Ectodermal cell (in vitro differentiated cells): ENCODE results near the gene SYK. TPM values are rescaled to one million over a fixed set of nuclear protein-coding genes. Genes with fewer than 3 reads are reported as not detected.
"Not testable (repeated sequence)": the region's sequence is repeated elsewhere in the genome, so short reads cannot be mapped to it uniquely, and the experiment has no call there.

ENCODE experiments used
- H3K27ac ChIP-seq: 2 replicates; pipeline ENCODE4 v1.7.0; 2013; ENCODE audit warnings: mild to moderate bottlenecking, low read depth, low read length; ENCODE audit not compliant: insufficient read depth, poor library complexity, severe bottlenecking
- H3K27me3 ChIP-seq: 2 replicates; pipeline ENCODE4 v1.7.0; 2013; ENCODE audit warnings: mild to moderate bottlenecking, low read length; ENCODE audit not compliant: insufficient read depth, control insufficient read depth, poor library complexity, severe bottlenecking
- H3K36me3 ChIP-seq: one replicate; pipeline ENCODE4 v1.7.0; 2013; ENCODE audit warnings: low read length; ENCODE audit not compliant: control insufficient read depth, insufficient read depth
- H3K4me1 ChIP-seq: one replicate; pipeline ENCODE4 v1.7.0; 2013; ENCODE audit warnings: low read length; ENCODE audit not compliant: control insufficient read depth, insufficient read depth
- H3K4me3 ChIP-seq: 2 replicates; pipeline ENCODE4 v1.7.0; 2013; ENCODE audit warnings: low read depth, low read length, control low read depth; ENCODE audit not compliant: insufficient read depth
- H3K9me3 ChIP-seq: 2 replicates; pipeline ENCODE4 v1.7.0; 2013; ENCODE audit warnings: mild to moderate bottlenecking, low read length, moderate library complexity; ENCODE audit not compliant: control insufficient read depth
- WGBS, 2 experiments: methylation state at CpG; one replicate each; pipeline ENCODE4 v1.1.7; 2013; ENCODE audit warnings: missing lambda C conversion rate in 2 of 2; 5-methylcytosine and 5-hydroxymethylcytosine counted together
- polyA plus RNA-seq, 4 experiments: library from polyadenylated mRNA; stranded (reverse); fragments of 50-300 nt; gene quantifications; one replicate each; pipeline ENCODE4 v1.2.3, GENCODE V29; 2013

Gene SYK
- polyA plus RNA-seq (2013, experiment 1 of 4): 0.22 TPM
- polyA plus RNA-seq (2013, experiment 2 of 4): 0.21 TPM
- polyA plus RNA-seq (2013, experiment 3 of 4): 0.11 TPM
- 0.16 TPM for polyA plus RNA-seq (2013, experiment 4 of 4)

DNA sequence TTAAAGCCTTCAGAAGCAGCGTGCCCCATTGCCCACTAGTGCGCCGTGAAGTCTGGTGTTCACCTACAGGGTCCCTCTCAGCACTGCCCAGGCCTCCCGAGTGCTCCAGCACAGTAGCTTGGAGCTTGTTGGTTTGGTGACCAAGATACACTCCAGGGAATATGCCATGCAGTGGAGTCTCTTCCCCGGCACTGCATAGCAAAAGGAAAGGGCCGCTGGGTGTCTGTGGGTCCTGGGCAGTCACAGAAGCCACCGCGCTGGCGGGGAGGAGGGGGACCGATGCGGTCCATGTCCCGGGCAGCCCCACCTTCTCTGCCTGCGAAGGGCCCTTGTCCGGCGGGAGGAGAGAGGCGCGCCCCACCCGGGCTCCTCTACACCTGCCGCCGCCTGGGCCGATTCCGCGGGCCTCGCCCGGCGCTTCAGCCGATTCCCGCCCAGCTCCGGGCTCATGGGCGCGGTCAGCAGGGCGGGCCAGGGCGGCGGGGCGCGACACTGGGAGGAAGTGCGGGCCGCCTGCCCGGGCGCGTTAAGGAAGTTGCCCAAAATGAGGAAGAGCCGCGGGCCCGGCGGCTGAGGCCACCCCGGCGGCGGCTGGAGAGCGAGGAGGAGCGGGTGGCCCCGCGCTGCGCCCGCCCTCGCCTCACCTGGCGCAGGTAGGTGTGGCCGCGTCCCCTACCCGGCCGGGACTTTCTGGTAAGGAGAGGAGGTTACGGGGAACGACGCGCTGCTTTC is at the start of gene SYK:
Gene SYK (plus strand): TSS at position 579 of the 732 bp plus-strand sequence. CDS start 42,080 bp downstream, outside the sequence.
- H3K4me1 ChIP-seq: no peaks in the 10 kb centered on the region
- no peaks in the 10 kb centered on the region for H3K36me3 ChIP-seq
- WGBS, 2 experiments: 3 to 4% methylated on average over 64 of the region's 64 CpGs
- no peaks in the 10 kb centered on the region for H3K9me3 ChIP-seq
- peaks cover 56% of the 10 kb centered on the region for H3K27me3 ChIP-seq
- no peak within 1 kb of the TSS for H3K27ac ChIP-seq
- H3K4me3 ChIP-seq: peak within 1 kb of the TSS; percentile 42

DNA sequence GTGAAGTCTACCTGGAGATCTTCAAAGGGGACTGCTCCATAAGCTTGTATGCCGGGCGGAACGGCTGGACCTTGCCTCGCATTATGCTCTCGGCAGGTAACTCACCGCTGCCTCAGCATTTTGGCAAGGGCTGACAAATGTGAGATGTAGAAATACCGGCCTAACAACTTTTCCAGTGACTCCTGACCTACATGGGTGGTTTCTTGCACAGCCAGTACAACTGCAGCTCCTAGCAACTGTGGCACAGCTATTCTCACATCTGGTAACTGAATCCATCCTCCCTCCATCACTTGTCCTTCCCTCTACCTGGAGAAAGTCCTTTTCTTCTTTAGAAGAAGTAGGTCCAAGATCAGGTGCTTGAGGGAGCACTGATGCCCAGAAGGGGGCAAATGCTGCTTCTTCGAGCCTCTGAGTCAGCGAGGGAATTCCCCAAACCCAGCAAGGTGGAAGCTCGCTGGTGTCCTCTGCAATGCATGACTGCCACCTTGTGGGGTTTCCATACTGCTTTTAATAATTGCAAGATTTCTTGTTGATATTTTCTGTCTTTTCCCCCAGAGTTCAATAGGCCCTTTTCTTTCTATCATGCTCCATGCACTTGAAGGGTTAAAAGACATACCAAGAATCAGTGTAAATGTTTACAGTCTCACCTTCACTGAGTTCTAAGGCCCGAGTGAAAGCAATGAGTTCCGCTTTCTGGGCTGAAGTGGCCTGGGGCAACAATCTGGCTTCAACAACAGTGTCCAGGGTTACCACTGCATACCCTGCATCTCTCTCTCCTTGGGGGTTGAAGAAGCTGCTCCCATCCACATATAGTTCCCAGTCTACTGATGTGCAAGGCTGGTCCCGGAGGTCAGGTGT is 45.9 kb upstream of the SYK start:
- 75 to 76% methylated on average over 13 of the region's 13 CpGs for WGBS, 2 experiments
- H3K4me1 ChIP-seq, H3K4me3 ChIP-seq, H3K27ac ChIP-seq, H3K9me3 ChIP-seq, H3K27me3 ChIP-seq, H3K36me3 ChIP-seq: not testable (repeated sequence)

DNA sequence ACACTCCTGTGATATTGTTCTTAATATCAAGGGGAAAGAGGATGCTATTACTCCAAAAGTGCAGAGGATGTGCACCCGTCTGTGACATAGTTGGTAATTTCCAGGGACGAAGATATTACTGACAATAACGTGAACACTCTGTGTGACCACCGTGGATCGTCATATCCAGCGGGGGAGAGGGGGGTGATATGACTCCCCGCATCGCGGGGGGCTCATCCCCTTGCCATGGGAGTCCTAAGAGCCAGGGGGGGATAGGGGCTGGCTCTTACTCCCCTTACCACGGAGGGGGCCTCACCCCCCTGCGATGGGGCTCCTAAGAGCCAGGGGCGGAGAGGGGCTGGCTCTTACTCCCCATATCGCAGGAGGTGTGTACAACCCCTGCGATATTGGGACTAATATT is 41.0 kb upstream of the SYK start:
- not testable (repeated sequence) for H3K27ac ChIP-seq, H3K4me3 ChIP-seq, H3K27me3 ChIP-seq, H3K4me1 ChIP-seq, H3K36me3 ChIP-seq, H3K9me3 ChIP-seq
- 85 to 86% methylated on average over 12 of the region's 14 CpGs for WGBS, 2 experiments

DNA sequence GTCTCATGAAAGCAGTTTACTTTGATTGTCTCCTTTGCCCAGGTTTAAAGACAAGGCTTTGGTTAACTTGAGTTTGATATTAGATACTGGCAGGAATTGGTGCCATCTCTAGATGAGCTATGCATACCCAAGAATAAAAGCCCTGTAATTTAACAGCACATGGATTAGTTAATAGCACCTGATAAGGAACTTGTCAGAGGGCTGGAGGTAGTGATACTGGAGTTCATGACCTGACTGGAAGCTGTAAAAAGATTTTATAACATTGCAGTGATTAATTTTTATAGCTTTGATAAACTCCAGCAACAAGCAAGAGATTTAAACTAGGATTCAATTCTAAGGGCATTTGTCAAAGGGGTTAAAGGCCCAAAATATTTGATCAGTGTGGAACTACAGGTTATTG is 34.9 kb upstream of the SYK start:
- Histone ChIP-seq H3K4me1 (no peaks in the 10 kb centered on the region), H3K9me3 (peaks cover 8% of the 10 kb centered on the region), H3K27me3 (no peaks in the 10 kb centered on the region), H3K36me3 (no peaks in the 10 kb centered on the region), H3K4me3 (no peak overlapping the region), H3K27ac (no peak overlapping the region)

DNA sequence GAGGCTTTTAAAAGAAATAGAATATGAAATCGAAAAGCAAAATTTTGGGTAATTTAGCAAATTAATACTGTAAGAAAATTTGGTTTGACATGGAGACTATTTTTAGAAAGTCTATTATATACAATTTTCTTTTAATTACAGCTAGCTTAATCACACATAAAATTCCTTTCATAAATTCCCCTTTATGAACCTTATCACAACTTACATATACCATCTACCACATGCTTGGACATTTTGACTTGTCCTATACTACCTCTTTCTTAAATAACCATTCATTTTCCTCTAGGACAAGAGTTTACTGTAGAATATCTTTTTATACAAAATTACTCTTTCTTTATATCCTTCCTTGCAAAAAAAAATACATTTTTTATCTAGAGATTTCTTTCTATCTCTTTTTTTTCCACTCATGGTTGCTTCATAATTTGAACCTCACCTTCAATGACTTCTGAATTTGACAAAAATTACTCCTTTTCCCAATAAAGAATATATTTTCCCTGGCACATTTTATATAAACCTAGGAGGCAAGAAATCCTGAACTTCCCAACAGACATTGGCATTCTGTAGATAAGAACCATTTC is 34.0 kb upstream of the SYK start:
- Histone ChIP-seq H3K27ac (no peak overlapping the region), H3K4me3 (no peak overlapping the region), H3K36me3 (no peaks in the 10 kb centered on the region), H3K9me3 (peaks cover 8% of the 10 kb centered on the region), H3K27me3 (no peaks in the 10 kb centered on the region), H3K4me1 (no peaks in the 10 kb centered on the region)
- 90% methylated on average over 1 of the region's 1 CpG; no CpG with 5 or more reads in 1 of the 2 experiments for WGBS, 2 experiments

DNA sequence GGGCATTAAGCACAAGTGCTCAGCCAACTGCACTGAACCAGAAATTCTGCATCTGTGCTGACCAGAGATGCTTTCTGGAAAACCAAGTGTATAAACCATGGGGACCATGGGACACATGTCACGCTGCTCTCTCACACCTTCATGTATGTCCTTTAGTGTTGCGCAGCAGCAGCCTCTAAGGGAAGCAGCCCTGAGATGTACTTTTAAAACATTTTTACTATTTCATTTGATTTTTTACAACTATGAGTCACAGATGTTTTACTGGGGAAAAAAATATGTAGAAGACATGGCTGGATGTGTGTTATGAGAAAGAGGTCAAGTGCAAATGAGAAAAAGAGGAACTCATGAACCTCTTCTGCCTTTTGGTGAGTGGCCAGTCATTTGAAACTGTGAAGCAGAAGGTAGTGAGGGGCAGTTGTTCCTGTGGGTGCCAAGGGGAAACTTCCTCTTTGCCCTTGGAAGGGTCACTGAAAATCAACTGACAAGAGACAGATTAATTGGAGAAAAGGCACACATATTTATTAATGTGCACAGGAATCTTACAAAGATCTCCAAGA is 31.4 kb upstream of the SYK start:
- H3K4me3 ChIP-seq: no peak overlapping the region
- H3K27me3 ChIP-seq: no peaks in the 10 kb centered on the region
- no peaks in the 10 kb centered on the region for H3K4me1 ChIP-seq
- WGBS, 2 experiments: 98 to 99% methylated on average over 2 of the region's 2 CpGs
- H3K27ac ChIP-seq: no peak overlapping the region
- no peaks in the 10 kb centered on the region for H3K36me3 ChIP-seq
- peaks cover 8% of the 10 kb centered on the region for H3K9me3 ChIP-seq

DNA sequence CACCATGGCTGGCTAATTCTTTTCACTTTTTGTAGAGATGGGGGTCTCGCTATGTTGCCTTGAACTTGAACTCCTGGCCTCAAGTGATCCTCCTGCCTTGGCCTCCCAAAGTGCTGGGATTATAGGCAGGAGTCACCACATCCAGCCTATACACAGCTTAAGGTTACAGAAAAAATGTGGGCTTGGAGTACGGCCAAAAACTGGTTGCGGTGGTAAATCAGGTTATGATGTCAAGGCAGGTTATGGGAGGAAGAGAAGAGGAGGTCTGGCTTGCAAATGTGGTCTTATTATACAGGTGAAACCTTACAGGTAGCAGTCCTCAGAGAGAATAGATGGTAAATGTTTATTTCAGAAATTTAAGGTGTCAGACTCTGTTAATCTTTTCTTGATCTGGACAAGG is 30.7 kb upstream of the SYK start:
- Histone ChIP-seq H3K9me3 (peaks cover 8% of the 10 kb centered on the region), H3K36me3 (no peaks in the 10 kb centered on the region)
- WGBS, 2 experiments: 92 to 96% methylated on average over 3 of the region's 3 CpGs

DNA sequence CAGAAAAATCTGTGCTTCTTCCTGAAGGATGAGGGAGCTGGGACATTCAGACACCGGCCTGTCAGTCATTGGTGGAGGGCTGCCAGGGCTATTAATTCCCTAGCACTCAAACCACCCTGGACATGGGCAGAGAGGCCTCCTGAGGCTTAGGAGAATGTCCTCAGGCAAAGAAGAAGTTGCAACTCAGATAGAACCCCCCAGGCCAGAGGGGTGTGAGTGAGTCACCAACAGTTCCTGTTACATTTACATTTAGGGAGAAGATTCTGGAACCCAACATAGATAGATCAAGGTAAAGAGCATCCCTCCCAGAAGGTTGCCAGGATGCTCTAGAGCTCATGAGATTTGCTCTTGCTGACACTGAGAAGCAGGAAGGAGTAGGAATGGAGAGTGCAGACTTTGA is 29.2 kb upstream of the SYK start:
- H3K4me3 ChIP-seq: no peak overlapping the region
- H3K36me3 ChIP-seq: no peaks in the 10 kb centered on the region
- WGBS, 2 experiments: 86 to 97% methylated on average over 1 of the region's 1 CpG
- no peaks in the 10 kb centered on the region for H3K4me1 ChIP-seq
- no peak overlapping the region for H3K27ac ChIP-seq
- H3K9me3 ChIP-seq: no peaks in the 10 kb centered on the region
- H3K27me3 ChIP-seq: no peaks in the 10 kb centered on the region

More for the DNA sequence above, 30.7 kb upstream of the SYK start:
- no peak overlapping the region for H3K4me3 ChIP-seq
- H3K4me1 ChIP-seq: no peaks in the 10 kb centered on the region
- no peaks in the 10 kb centered on the region for H3K27me3 ChIP-seq
- no peak overlapping the region for H3K27ac ChIP-seq

DNA sequence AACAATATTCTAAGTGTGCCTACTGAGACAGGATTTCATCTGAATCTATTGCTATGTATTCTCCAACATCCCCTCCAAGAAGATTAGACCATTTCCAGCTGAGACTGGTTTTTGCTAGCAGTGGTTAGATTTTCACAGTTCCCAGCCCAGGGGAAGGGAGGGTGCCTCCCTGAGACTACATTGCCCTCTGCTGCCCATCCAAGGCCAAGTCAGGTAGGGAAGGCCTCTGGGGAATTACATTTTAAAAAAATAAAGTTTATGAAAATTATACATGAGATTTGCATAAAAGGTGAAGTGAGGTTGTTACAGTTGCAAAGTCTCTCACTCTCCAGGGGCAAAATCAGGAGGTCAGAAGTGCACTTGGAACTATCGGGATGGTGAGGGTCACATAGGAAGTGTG is 28.0 kb upstream of the SYK start:
- Histone ChIP-seq H3K4me3 (no peak overlapping the region), H3K27ac (no peak overlapping the region), H3K27me3 (no peaks in the 10 kb centered on the region), H3K36me3 (no peaks in the 10 kb centered on the region), H3K9me3 (no peaks in the 10 kb centered on the region), H3K4me1 (no peaks in the 10 kb centered on the region)
- 95% methylated on average over 1 of the region's 1 CpG for WGBS, 2 experiments

DNA sequence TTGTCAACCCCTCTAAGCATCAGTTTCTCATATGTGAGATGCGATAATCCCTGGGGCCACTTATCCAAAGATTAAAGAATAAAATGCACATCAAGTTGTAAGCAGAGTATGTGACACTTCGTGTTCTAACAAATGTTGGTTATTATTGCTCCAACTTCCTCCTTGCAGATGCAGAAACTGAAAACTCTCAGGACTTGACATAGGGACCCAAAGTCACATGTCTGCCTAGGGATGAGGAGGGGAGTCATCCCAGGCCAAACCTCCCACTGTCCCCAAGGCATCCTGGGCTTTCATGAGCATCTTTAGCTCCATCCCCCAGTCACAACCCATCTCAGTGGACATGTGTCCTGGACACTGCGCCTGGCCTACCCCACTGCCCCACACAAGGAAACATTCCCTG is 27.5 kb upstream of the SYK start:
- H3K4me1 ChIP-seq: no peaks in the 10 kb centered on the region
- no peaks in the 10 kb centered on the region for H3K36me3 ChIP-seq
- H3K9me3 ChIP-seq: no peaks in the 10 kb centered on the region
- no peak overlapping the region for H3K4me3 ChIP-seq
- no peaks in the 10 kb centered on the region for H3K27me3 ChIP-seq
- no peak overlapping the region for H3K27ac ChIP-seq
- 93 to 98% methylated on average over 3 of the region's 3 CpGs for WGBS, 2 experiments
